Stimulated activated CD4-positive, alpha-beta T cell treated with anti-CD3 and anti-CD28 coated beads, Interleukin-2, amount 100 ng/mL, for 4 hours (primary cell): ENCODE measurements around the gene TRIM24.
"Not testable (repeated sequence)": the region's sequence is repeated elsewhere in the genome, so short reads cannot be mapped to it uniquely, and the experiment has no call there.

Experiments
- DNase-seq: peaks from one replicate; pipeline ENCODE4 v3.0.0-alpha.2; 2020; ENCODE audit warnings: low read depth

Gene TRIM24

GRCh38 chr7:138460649-138461607 lies 869 bp downstream of the TRIM24 start:
- DNase-seq, result peak; percentile 41

- not testable (repeated sequence) for DNase-seq
These were observed 3.2 kb downstream of the TRIM24 start for GRCh38 chr7:138463291-138463618.

GRCh38 chr7:138465046-138465445 lies 5.0 kb downstream of the TRIM24 start:
- DNase-seq, result no peak

- DNase-seq, result not testable (repeated sequence)
These were observed 6.2 kb downstream of the TRIM24 start for GRCh38 chr7:138466069-138466756.

- no peak for DNase-seq
These were observed 8.4 kb downstream of the TRIM24 start for GRCh38 chr7:138468244-138469123.

GRCh38 chr7:138470391-138471157 lies 10.5 kb downstream of the TRIM24 start:
- DNase-seq, result no peak

GRCh38 chr7:138472292-138473079 lies 12.4 kb downstream of the TRIM24 start:
- DNase-seq, result no peak

GRCh38 chr7:138475377-138475776 lies 15.3 kb downstream of the TRIM24 start:
- no peak for DNase-seq

- no peak for DNase-seq
These were observed 17.1 kb downstream of the TRIM24 start for GRCh38 chr7:138477081-138477578.

GRCh38 chr7:138477581-138477980 lies 17.5 kb downstream of the TRIM24 start:
- DNase-seq, result no peak

- no peak for DNase-seq
These were observed 18.4 kb downstream of the TRIM24 start for GRCh38 chr7:138478499-138478908.

GRCh38 chr7:138480527-138480926 lies 20.5 kb downstream of the TRIM24 start:
- DNase-seq, result no peak

GRCh38 chr7:138481447-138482380 lies 21.7 kb downstream of the TRIM24 start:
- DNase-seq, result no peak

- no peak for DNase-seq
These were observed 23.5 kb downstream of the TRIM24 start for GRCh38 chr7:138483531-138483930.

- not testable (repeated sequence) for DNase-seq
These were observed 25.4 kb downstream of the TRIM24 start for GRCh38 chr7:138485508-138485907.

GRCh38 chr7:138489139-138489538 lies 29.1 kb downstream of the TRIM24 start:
- DNase-seq, result not testable (repeated sequence)

- no peak for DNase-seq
These were observed 31.7 kb downstream of the TRIM24 start for GRCh38 chr7:138491612-138492386.

- no peak for DNase-seq
These were observed 32.4 kb downstream of the TRIM24 start for GRCh38 chr7:138492423-138492822.
